Measurements from ENCODE around the gene TMEM150C. TPM values are rescaled to one million over a fixed set of nuclear protein-coding genes. Genes with fewer than 3 reads are reported as not detected.
"Not testable (repeated sequence)": the region's sequence is repeated elsewhere in the genome, so short reads cannot be mapped to it uniquely, and the experiment has no call there.

TMEM150C gene
- total and polyA plus RNA-seq, 2 of the 4 experiments (the other 2 are of a cell fraction), result 0.10 to 0.36 TPM

DNA sequence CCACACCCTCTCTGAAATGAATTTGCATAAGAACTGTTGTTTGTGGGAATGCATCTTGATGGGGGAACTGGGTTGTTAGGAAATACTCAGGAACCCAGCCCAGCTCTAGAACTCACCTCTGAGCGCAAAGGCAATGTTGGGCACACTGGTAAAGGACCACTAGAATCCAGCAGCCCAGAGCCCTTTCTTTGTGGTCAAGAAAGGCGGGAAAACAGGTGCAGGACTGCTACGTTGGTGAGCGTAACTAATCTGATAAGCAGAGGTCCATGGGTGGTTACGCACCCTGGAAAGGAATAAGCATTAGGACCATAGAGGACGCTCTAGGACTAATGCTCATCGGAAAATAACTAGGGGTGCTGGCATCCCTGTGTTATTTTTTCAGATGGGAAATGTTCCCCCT is 85.9 kb downstream of the TMEM150C start:
- H2AK5ac ChIP-seq (ENCODE audit: low read depth, low read length); POLR2A ChIA-PET (ENCODE audit: unreplicated experiment); H2AFZ ChIP-seq (replicated peaks; ENCODE audit: low read length, poor library complexity); H3K4ac ChIP-seq (ENCODE audit: low read depth, low read length); intact Hi-C loops (cut with micrococcal nuclease); H4K20me1 ChIP-seq (ENCODE audit: insufficient read depth, low read length); H4K91ac ChIP-seq (ENCODE audit: insufficient read depth, low read depth, low read length); H4K8ac ChIP-seq (ENCODE audit: low read depth in 2 of 2, low read length in 2 of 2); H3K4me1 ChIP-seq (ENCODE audit: control insufficient read depth, insufficient read depth, low read length); H3K18ac ChIP-seq (ENCODE audit: low read depth, low read length); H2BK15ac ChIP-seq (ENCODE audit: low read depth, low read length); H3K27me3 ChIP-seq (ENCODE audit: control insufficient read depth, insufficient read depth, low read length); BruUV-seq (replicated peaks); in situ Hi-C loops (cut with MboI; ENCODE audit: low sequenced_read_pairs); H2BK120ac ChIP-seq (ENCODE audit: low read depth, low read length); H3K9me3 ChIP-seq (ENCODE audit: control insufficient read depth, insufficient read depth, low read length); H3K27ac ChIP-seq (ENCODE audit: insufficient read depth, low read length); H3K36me3 ChIP-seq (ENCODE audit: control insufficient read depth, insufficient read depth, low read length); H3K9ac ChIP-seq (ENCODE audit: low read depth, low read length); H3K23ac ChIP-seq (ENCODE audit: low read depth, low read length); H3K9me1 ChIP-seq (ENCODE audit: insufficient read depth, low read length); H2BK5ac ChIP-seq (ENCODE audit: low read depth, low read length, poor library complexity, severe bottlenecking); H4K5ac ChIP-seq (ENCODE audit: low read depth, low read length); ATAC-seq (ENCODE audit: low read depth); DNase-seq; H3K4me3 ChIP-seq (ENCODE audit: insufficient read depth, low read depth, low read length); H3K4me2 ChIP-seq (ENCODE audit: low read depth, low read length); H2AK9ac ChIP-seq (replicated peaks; ENCODE audit: low read depth, low read length, poor library complexity); H3K56ac ChIP-seq (ENCODE audit: extremely low read depth, insufficient read depth, low read length); CTCF ChIA-PET; H3K14ac ChIP-seq (replicated peaks; ENCODE audit: low read depth, low read length); dilution Hi-C loops (cut with HindIII; ENCODE audit: low sequenced_read_pairs, unreplicated experiment); H3K79me1 ChIP-seq (ENCODE audit: low read depth in 1 of 2, low read length in 2 of 2); H2BK20ac ChIP-seq (ENCODE audit: low read depth, low read length): not testable (repeated sequence)
- 90% methylated on average over 2 of the region's 7 CpGs; no CpG with 5 or more reads in 1 of the 2 experiments for WGBS, 2 experiments (ENCODE audit: extremely low coverage in 2 of 2, insufficient read length in 1 of 2)
